Activated CD4-positive, alpha-beta T cell treated with anti-CD3 and anti-CD28 coated beads, Interleukin-2, amount 10 ng/mL, durations not matched to agents 7 days and 5 days (primary cell): Measurements from ENCODE around the gene SNIP1. TPM values are rescaled to one million over a fixed set of nuclear protein-coding genes. Genes with fewer than 3 reads are reported as not detected.
"Not testable (repeated sequence)": the region's sequence is repeated elsewhere in the genome, so short reads cannot be mapped to it uniquely, and the experiment has no call there.

Experiments
- CTCF ChIA-PET: fragments of 350-600 bp; sonication (Branson Sonifier 250); formaldehyde crosslinking; loops from one replicate; lab custom pipeline; 2021; ENCODE audit warnings: antibody characterized with exemption; lab: Charles Lee
- POLR2A ChIA-PET: fragments of 350-600 bp; sonication (Branson Sonifier 250); formaldehyde crosslinking; loops from one replicate; lab custom pipeline; 2021; ENCODE audit warnings: antibody characterized with exemption; lab: Charles Lee
- DNase-seq: peaks from one replicate; pipeline ENCODE4 v3.0.0-alpha.2; 2020
- H3K27ac Mint-ChIP-seq: one replicate; pipeline ENCODE4 v1.8.0; 2021; ENCODE audit warnings: mild to moderate bottlenecking, moderate library complexity, mixed read lengths
- H3K27me3 Mint-ChIP-seq: one replicate; pipeline ENCODE4 v1.8.0; 2021; ENCODE audit warnings: mixed read lengths
- H3K36me3 Mint-ChIP-seq: one replicate; pipeline ENCODE4 v1.8.0; 2021; ENCODE audit warnings: low read depth, mixed read lengths
- H3K4me1 Mint-ChIP-seq: one replicate; pipeline ENCODE4 v1.8.0; 2021; ENCODE audit warnings: mixed read lengths
- H3K4me3 Mint-ChIP-seq: one replicate; pipeline ENCODE4 v1.8.0; 2021; ENCODE audit warnings: mild to moderate bottlenecking, moderate library complexity, mixed read lengths
- H3K9me3 Mint-ChIP-seq: one replicate; pipeline ENCODE4 v1.8.0; 2021; ENCODE audit warnings: mixed read lengths
- total RNA-seq, 2 experiments: library from RNA; stranded (reverse); gene quantifications; one replicate each; pipeline ENCODE4 v1.2.3, GENCODE V29; 2021

Gene SNIP1
- total RNA-seq, 2 experiments from 2014 or later, result 27.0 to 27.6 TPM

DNA sequence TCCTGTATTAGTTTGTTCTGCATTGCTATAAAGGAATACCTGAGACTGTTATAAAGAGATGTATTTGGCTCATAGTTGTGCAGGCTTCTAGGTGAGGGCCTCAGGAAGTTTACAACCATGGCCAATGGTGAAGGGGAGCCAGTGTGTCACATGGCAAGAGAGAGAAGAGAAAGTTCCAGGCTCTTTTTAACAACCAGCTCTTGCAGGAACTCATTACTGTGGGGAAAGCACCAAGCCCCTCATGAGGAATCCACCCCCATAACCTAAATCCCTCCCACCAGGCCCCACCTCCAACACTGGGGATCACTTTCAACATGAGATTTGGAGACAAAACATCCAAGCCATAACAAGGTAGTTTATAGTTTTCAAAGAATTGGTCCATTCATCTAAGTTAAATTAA is 34.5 kb downstream of the SNIP1 start:
- Mint-ChIP-seq H3K4me3 (peak overlapping the region; percentile 70), H3K4me1 (peaks cover 26% of the 10 kb centered on the region), H3K27me3 (no peaks in the 10 kb centered on the region), H3K9me3 (peaks cover 12% of the 10 kb centered on the region), H3K36me3 (peaks cover 12% of the 10 kb centered on the region), H3K27ac (peak overlapping the region; percentile 90)
- no peak for DNase-seq
- CTCF ChIA-PET, result no interaction called here
- POLR2A ChIA-PET, result no interaction called here

DNA sequence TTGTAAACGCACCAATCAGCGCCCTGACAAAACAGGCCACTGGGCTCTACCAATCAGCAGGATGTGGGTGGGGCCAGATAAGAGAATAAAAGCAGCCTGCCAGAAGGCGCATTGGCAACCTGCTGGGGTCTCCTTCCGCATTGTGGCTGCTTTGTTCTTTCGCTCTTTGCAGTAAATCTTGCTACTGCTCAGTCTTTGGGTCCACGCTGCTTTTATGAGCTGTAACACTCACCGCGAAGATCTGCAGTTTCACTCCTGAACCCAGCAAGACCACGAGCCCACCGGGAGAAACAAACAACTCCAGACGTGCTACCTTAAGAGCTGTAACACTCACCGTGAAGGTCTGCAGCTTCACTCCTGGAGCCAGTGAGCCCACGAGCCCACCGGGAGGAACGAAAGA is 35.2 kb downstream of the SNIP1 start:
- Mint-ChIP-seq H3K4me3 (peak overlapping the region; percentile 70), H3K36me3 (peaks cover 14% of the 10 kb centered on the region), H3K27ac (peak overlapping the region; percentile 90), H3K4me1 (peaks cover 28% of the 10 kb centered on the region), H3K9me3 (peaks cover 12% of the 10 kb centered on the region)
- CTCF ChIA-PET, result interaction anchor here (1.7 kb wide), 1 partner anchor 32 kb away, joined by 4 read pairs; no protein-coding TSS in a partner anchor
- H3K27me3 Mint-ChIP-seq, POLR2A ChIA-PET: not testable (repeated sequence)
- peak; percentile 47 for DNase-seq

DNA sequence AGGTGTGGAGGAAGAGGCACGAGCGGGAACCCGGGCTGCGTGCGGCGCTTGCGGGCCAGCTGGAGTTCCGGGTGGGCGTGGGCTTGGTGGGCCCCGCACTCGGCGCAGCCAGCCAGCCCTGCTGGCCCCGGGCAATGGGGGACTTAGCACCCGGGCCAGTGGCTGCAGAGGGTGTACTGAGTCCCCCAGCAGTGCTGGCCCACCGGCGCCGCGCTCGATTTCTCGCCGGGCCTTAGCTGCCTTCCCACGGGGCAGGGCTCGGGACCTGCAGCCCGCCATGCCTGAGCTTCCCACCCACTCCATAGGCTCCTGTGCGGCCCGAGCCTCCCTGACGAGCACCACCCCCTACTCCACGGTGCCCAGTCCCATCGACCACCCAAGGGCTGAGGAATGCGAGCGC is 35.9 kb downstream of the SNIP1 start:
- peaks cover 15% of the 10 kb centered on the region for H3K36me3 Mint-ChIP-seq

DNA sequence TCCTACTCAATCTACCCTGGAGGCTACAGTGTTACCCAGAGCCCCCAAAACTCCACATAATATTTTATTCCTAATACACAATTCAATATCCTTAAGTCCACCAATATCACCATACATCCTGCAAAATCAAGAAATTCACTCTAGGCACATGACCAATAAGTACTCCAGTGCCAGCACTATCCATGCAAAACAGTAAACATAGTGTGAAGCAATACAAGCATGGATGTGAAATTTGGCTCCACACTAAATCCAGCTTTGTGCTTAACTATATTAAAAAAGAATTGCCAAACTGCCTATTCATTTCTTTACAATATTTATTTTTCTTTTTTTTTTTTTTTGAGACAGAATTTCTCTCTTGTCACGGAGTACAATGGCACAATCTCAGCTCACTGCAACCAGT is 36.5 kb downstream of the SNIP1 start:
- H3K27ac Mint-ChIP-seq, result no peak overlapping the region
- H3K9me3 Mint-ChIP-seq, result peaks cover 4% of the 10 kb centered on the region
- no peaks in the 10 kb centered on the region for H3K27me3 Mint-ChIP-seq

More for the DNA sequence above, 35.9 kb downstream of the SNIP1 start:
- H3K27me3 Mint-ChIP-seq, H3K4me3 Mint-ChIP-seq, POLR2A ChIA-PET, DNase-seq, H3K27ac Mint-ChIP-seq: not testable (repeated sequence)
- CTCF ChIA-PET, result interaction anchor here (1.7 kb wide), 1 partner anchor 32 kb away, joined by 4 read pairs; no protein-coding TSS in a partner anchor
- Mint-ChIP-seq H3K4me1 (peaks cover 34% of the 10 kb centered on the region), H3K9me3 (peaks cover 11% of the 10 kb centered on the region)

DNA sequence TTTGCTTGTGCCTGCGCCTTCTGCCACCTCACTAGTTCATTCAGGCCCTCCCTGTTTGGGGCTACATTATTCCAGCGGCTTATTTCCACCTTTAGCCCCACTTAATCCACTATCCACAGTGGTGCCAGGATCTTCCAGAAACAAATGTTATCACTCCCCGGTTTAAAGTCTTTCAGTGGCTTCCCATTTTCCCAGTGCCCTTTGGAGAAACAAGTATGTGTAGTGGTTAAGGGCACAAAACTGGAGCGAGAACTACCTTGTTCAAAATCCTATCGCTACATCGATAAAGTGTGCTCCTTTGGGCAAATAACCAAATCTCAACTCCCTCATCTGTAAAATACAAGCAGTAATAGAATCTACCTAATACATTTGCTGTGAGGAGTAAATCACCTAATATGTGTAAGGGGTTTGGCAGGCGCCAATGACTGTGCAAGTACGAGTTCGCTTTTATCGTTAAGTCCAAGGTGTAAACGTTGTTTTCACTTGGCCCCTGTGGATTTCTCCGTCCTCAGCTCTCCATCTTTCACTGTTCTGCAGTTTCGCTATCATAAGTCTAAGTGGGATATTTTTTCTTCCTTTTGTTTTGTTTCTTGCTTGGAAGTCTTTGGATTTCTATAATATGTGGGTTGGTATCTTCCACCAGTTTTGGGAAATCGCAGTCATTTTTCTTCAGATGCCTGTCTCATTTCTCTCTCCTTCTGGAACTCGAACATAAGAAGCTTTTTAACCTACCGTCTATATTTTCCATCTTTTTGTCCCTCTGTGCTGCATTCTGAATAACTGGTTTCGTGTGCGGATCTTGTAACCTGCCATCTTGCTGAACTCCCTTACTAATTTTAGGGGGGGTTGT is 38.7 kb downstream of the SNIP1 start:
- H3K27me3 Mint-ChIP-seq, result no peaks in the 10 kb centered on the region
- peak overlapping the region; percentile 94 for H3K27ac Mint-ChIP-seq
- peaks cover 45% of the 10 kb centered on the region for H3K4me1 Mint-ChIP-seq
- peak overlapping the region; percentile 95 for H3K4me3 Mint-ChIP-seq
- peaks cover 16% of the 10 kb centered on the region for H3K36me3 Mint-ChIP-seq
- DNase-seq, result no peak
- ChIA-PET POLR2A (interaction anchor here (0.6 to 0.8 kb wide), 2 partner anchors 34 to 40 kb away, joined by 3 read pairs; no protein-coding TSS in a partner anchor), CTCF (interaction anchor here (0.6 to 3.2 kb wide), 33 partner anchors 9 to 1733 kb away, joined by 3 to 26 read pairs (median 5); partner anchors contain the start of genes GNL2, RSPO1, SNIP1 and ZC3H12A)
- peaks cover 4% of the 10 kb centered on the region for H3K9me3 Mint-ChIP-seq

More for the DNA sequence above, 36.5 kb downstream of the SNIP1 start:
- peaks cover 10% of the 10 kb centered on the region for H3K36me3 Mint-ChIP-seq
- no peak for DNase-seq
- no peak overlapping the region for H3K4me3 Mint-ChIP-seq
- ChIA-PET CTCF (interaction anchor here (0.6 to 1.7 kb wide), 3 partner anchors 30 to 78 kb away, joined by 3 to 4 read pairs (median 3); no protein-coding TSS in a partner anchor), POLR2A (no interaction called here)
- H3K4me1 Mint-ChIP-seq, result peaks cover 35% of the 10 kb centered on the region

DNA sequence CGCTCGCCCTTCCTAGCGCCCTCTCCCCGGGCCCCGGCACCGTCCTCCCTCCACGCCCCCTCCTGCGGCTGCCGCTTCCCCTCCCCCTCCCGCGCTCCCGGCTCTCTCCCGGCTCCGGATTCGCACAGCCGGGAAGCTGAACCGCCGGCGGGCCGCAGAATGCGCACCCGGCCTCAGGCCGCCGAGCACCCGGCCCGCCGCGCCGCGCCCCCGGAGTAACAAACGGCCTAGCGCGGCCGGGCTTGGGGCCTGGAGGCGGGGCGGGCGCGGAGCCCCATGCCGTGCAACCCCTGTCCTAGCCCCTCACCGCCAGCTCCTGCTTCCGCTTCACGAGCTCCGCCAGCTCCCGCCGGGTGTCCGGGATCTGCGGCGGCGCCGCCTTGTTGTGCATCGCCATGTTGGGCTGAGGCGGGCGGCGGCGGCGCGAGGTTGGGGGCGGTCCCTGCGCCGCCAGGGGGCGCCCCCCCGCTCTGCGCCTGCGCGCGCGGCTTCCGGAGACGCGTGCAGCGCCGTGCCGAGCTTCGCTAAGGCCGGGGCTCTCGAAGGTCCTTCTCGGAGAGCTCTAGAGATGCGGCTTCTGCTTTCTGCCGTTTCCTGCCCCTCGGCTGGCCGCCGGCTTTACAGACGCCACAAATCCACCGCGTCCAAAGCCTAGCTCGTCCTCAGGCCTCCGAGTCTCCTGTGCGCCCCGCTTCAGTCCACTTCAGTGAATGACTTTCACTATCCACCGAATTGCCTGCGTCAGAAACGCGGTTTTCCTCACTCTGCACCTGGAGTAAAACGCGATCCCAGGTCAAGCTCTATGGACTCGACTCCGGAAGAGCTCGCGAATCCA is 39.5 kb downstream of the SNIP1 start, which contains the start of gene MEAF6:
Gene MEAF6 (minus strand): TSS at position 417 of the 835 bp plus-strand sequence. CDS start 20 bp downstream, at position 397.
- Mint-ChIP-seq H3K27ac (peak within 1 kb of the TSS; percentile 94), H3K4me1 (peaks cover 41% of the 10 kb centered on the region), H3K27me3 (no peaks in the 10 kb centered on the region), H3K36me3 (peaks cover 16% of the 10 kb centered on the region), H3K9me3 (peaks cover 4% of the 10 kb centered on the region), H3K4me3 (peak within 1 kb of the TSS; percentile 95)
- POLR2A ChIA-PET, result interaction anchor here (0.6 to 0.8 kb wide), 2 partner anchors 35 to 40 kb away, joined by 3 read pairs; no protein-coding TSS in a partner anchor
- peak; percentile 86 for DNase-seq
- CTCF ChIA-PET, result interaction anchor here (0.6 to 3.2 kb wide), 34 partner anchors 9 to 1732 kb away, joined by 3 to 26 read pairs (median 5); partner anchors contain the start of genes GNL2, RSPO1, SNIP1 and ZC3H12A

DNA sequence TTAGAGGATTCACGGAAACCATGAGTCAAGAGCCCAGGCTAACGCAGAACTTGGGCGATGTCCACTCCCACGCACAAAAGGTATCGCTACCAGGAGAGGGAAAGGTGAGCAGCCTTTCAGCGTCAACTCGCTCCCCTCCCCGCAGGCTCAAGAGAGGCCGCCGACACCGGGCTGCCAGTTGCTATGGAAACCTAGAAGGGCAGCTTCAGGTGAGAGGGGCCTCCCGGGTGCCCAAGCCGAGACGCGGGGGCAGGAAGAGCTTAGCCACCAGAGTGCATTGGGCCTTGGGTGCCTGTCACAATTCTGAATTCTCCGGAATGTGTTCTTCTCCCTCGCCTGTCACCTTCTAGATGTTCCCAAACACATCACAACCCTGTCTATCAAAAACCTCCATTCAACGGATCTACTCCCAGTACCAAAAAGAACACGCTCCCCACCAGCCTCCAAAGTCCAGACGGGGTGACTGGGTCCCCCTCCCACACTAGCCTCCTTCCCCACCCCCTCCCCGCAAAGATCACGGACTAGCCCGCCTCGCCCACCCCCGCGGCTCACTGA is 40.2 kb downstream of the SNIP1 start:
- Mint-ChIP-seq H3K9me3 (peaks cover 2% of the 10 kb centered on the region), H3K27me3 (no peaks in the 10 kb centered on the region), H3K36me3 (peaks cover 18% of the 10 kb centered on the region), H3K4me1 (peaks cover 41% of the 10 kb centered on the region), H3K27ac (peak overlapping the region; percentile 89), H3K4me3 (peak overlapping the region; percentile 95)
- DNase-seq, result peak; percentile 47
- ChIA-PET CTCF (interaction anchor here (1.0 to 3.2 kb wide), 27 partner anchors 8 to 175 kb away, joined by 3 to 26 read pairs (median 5); partner anchors contain the start of genes RSPO1, SNIP1 and ZC3H12A), POLR2A (no interaction called here)

DNA sequence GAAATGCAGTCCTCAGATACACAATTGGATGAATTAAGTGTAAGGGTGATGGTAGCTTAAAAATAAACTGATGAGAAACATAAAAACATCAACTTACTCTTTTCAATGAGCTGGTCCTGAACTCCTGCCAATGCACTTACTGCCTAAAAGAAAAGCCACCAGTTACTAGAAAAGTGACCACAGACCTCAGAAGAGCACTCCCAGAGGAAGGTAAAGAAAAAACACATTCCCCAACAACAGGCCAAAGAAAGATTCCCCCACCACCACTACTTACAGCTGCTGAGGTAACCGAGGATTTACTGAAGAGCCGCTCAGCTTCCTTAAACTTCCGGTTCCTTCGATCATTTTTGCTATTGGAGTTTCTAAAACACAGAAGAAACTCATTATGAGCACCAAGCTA is 44.9 kb downstream of the SNIP1 start:
- DNase-seq, result no peak
- ChIA-PET CTCF (interaction anchor here (0.9 to 2.1 kb wide), 6 partner anchors 10 to 31 kb away, joined by 3 to 8 read pairs (median 4); no protein-coding TSS in a partner anchor), POLR2A (no interaction called here)
- H3K27ac Mint-ChIP-seq, result peak overlapping the region; percentile 10
- H3K9me3 Mint-ChIP-seq, result no peaks in the 10 kb centered on the region
- peaks cover 42% of the 10 kb centered on the region for H3K36me3 Mint-ChIP-seq
- H3K4me1 Mint-ChIP-seq, result peaks cover 34% of the 10 kb centered on the region
- H3K4me3 Mint-ChIP-seq, result no peak overlapping the region
- no peaks in the 10 kb centered on the region for H3K27me3 Mint-ChIP-seq

DNA sequence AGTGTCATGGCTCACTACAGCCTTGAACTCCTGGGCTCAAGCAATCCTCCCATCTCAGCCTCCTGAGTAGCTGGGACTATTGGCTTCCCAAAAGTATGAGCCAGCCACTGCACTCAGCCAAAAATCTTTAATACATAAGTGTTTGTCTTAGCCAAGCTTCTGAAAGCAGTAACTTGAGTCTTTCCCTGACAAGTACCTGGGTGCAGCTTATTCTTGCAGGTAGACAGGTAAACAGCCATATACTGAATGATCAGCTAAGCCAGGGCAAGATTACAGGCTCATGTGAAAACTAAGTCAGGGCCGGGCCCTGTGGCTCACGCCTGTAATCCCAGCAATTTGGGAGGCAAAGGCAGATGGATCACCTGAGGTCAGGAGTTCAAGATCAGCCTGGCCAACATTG is 47.4 kb downstream of the SNIP1 start:
- POLR2A ChIA-PET, result no interaction called here

DNA sequence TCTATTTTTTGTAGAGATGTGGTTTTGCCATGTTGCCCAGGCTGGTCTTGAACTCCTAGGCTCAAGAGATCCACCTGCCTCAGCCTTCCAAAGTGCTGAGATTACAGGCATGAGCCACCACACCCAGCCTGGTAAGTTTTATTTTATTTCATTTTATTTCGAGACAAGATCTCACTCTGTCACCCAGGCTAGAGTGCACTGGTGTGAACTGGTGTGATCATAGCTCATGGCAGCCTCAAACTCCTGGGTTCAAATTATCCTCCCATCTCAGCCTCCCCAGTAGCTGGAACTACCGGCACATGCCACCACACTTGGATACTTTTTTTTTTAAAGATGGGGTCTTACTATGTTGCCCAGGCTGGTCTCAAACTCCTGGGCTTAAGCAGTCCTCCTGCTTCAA is 51.3 kb downstream of the SNIP1 start:
- H3K27ac Mint-ChIP-seq, result peak overlapping the region; percentile 5
- H3K36me3 Mint-ChIP-seq, result peaks cover 43% of the 10 kb centered on the region
- POLR2A ChIA-PET, result interaction anchor here (0.7 kb wide), 1 partner anchor 21 kb away, joined by 6 read pairs; no protein-coding TSS in a partner anchor
- H3K27me3 Mint-ChIP-seq, H3K4me1 Mint-ChIP-seq, DNase-seq, H3K4me3 Mint-ChIP-seq, H3K9me3 Mint-ChIP-seq: not testable (repeated sequence)
- CTCF ChIA-PET, result interaction anchor here (0.8 to 1.6 kb wide), 4 partner anchors 12 to 74 kb away, joined by 3 to 6 read pairs (median 3); partner anchors contain the start of genes DNALI1 and MEAF6

More for the DNA sequence above, 47.4 kb downstream of the SNIP1 start:
- H3K9me3 Mint-ChIP-seq, result no peaks in the 10 kb centered on the region
- no peak overlapping the region for H3K4me3 Mint-ChIP-seq
- no peaks in the 10 kb centered on the region for H3K27me3 Mint-ChIP-seq
- H3K27ac Mint-ChIP-seq, result no peak overlapping the region
- CTCF ChIA-PET, result interaction anchor here (0.7 to 1.4 kb wide), 2 partner anchors 8 to 1027 kb away, joined by 3 read pairs; no protein-coding TSS in a partner anchor
- peaks cover 41% of the 10 kb centered on the region for H3K36me3 Mint-ChIP-seq
- H3K4me1 Mint-ChIP-seq, result peaks cover 18% of the 10 kb centered on the region
- no peak for DNase-seq

DNA sequence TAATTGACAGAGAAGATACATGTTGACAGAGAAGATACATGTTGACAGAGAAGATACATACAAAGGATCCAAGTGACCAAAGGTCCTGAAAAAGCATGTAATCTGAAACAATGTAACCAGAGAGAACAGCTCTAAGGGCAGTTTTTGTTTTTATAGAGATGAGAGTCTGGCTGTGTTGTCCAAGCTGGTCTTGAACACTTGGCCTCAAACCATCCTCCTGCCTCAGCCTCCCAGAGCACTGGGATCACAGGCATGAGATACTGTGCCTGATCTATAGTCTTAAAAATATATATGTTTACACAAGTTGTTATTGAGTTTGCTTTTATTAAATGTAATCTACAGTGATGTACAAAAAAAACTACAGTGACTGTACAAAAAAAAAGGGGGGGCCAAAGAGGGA is 52.0 kb downstream of the SNIP1 start:
- POLR2A ChIA-PET, result interaction anchor here (0.7 kb wide), 1 partner anchor 21 kb away, joined by 6 read pairs; no protein-coding TSS in a partner anchor
- Mint-ChIP-seq H3K9me3 (no peaks in the 10 kb centered on the region), H3K4me3 (no peak overlapping the region), H3K36me3 (peaks cover 38% of the 10 kb centered on the region), H3K4me1 (peaks cover 3% of the 10 kb centered on the region), H3K27ac (no peak overlapping the region), H3K27me3 (no peaks in the 10 kb centered on the region)
- CTCF ChIA-PET, result interaction anchor here (1.3 kb wide), 1 partner anchor 15 kb away, joined by 3 read pairs; no protein-coding TSS in a partner anchor
- no peak for DNase-seq
